NCI-H2227 treated with DMSO at 0.1 percent for 48 hours (cell line): ENCODE measurements around the gene ERICH6B.

Experiments used
- DNase-seq: peaks from one replicate; lab custom pipeline; 2025; lab: John Stamatoyannopoulos, UW

The ERICH6B gene

GRCh38 chr13:45496942-45497341 lies 118.6 kb downstream of the ERICH6B start:
- DNase-seq: no peak

DNA sequence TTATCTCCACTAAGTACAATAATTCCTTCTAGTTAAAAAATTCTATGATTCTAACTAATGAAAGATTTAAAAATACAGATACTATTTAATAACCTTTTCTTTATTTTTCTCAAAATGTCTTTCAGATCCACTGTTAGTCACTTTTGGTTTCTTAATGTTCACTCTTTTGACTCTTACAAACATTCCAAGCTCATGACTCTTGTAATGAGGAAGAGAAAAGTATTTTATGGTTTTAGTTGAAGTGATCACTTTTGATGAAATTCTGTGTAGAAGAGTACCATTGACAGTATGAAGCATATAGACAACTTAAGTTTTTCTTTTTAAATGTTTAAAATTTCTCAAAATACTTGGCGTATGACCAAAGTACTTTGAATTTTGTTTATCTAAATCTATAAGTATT lies 123.0 kb downstream of the ERICH6B start:
- DNase-seq: no peak
